ENCODE data around the gene RTTN. TPM values are rescaled to one million over a fixed set of nuclear protein-coding genes. Genes with fewer than 3 reads are reported as not detected.

Gene RTTN
- total and polyA plus RNA-seq, 9 of the 15 experiments (the other 6 are each of a cell fraction or from before 2014, with no cell fraction given): 3.1 to 18.3 (median 10.6) TPM

GRCh38 chr18:70110678-70111077, 94.8 kb downstream of the RTTN start (continued):
- TF ChIP-seq IRF1 (CRISPR knock-in tag; IDR thresholded peaks at IDR 0.05; ENCODE audit: borderline replicate concordance) (no peak), DDX20 (tag; IDR thresholded peaks at IDR 0.05; ENCODE audit: low read depth) (no peak)

- Histone ChIP-seq H3K79me2 (ENCODE audit: control insufficient read depth, insufficient read depth, low read length) (no peaks in the 10 kb centered on the region), H3K27ac (ENCODE audit: extremely low read depth, low read depth, low read length) (no peak overlapping the region), H3K4me1 (replicated peaks in 1 of 2; ENCODE audit: control insufficient read depth in 2 of 2, insufficient read depth in 2 of 2, low read length in 2 of 2) (no peaks in the 10 kb centered on the region), H3K4me3 (no peak overlapping the region), H3K9me1 (ENCODE audit: control insufficient read depth, insufficient read depth, low read length) (no peaks in the 10 kb centered on the region), H2AFZ (ENCODE audit: low read depth, low read length) (no peak overlapping the region), H3K4me2 (ENCODE audit: insufficient read depth, low read length) (no peak overlapping the region), H3K36me3 (ENCODE audit: control insufficient read depth, insufficient read depth, low read length) (peaks cover 5% of the 10 kb centered on the region; the same call in 1 of the 3 replicates), H3K9me3 (replicated peaks; ENCODE audit: control insufficient read depth, insufficient read depth, low read depth, low read length) (no peaks in the 10 kb centered on the region; the same call in 1 of the 2 replicates), H3K9ac (ENCODE audit: insufficient read depth in 1 of 2, low read depth in 2 of 2, low read length in 2 of 2) (no peak overlapping the region), H3K27me3 (ENCODE audit: control insufficient read depth in 2 of 2, insufficient read depth in 2 of 2, low read length in 2 of 2) (no peaks in the 10 kb centered on the region), H4K20me1 (replicated peaks; ENCODE audit: control insufficient read depth, insufficient read depth, low read length) (no peaks in the 10 kb centered on the region)
- FAIRE-seq (no peak), ATAC-seq (no peak), DNase-seq (ENCODE audit: extremely low read depth in 1 of 4, low spot score in 3 of 4) (no peak)
- no TSS peak for BruUV-seq (replicated peaks)
- WGBS (ENCODE audit: insufficient coverage, low coverage, missing lambda C conversion rate): 98% methylated on average over 6 of the region's 6 CpGs
- intact Hi-C loops (cut with micrococcal nuclease) (no loop called here), in situ Hi-C loops (cut with MboI) (no loop called here)
- ChIA-PET POLR2A (no interaction called here), CTCF (ENCODE audit: low intra/inter-chr PET ratio) (no interaction called here)
- TF ChIP-seq KHSRP (IDR thresholded peaks at IDR 0.05) (no peak), NFATC3 (IDR thresholded peaks at IDR 0.05) (no peak), NUFIP1 (IDR thresholded peaks at IDR 0.05; ENCODE audit: partially characterized antibody) (no peak), LEF1 (IDR thresholded peaks at IDR 0.05) (no peak), TEAD1 (CRISPR knock-in tag; IDR thresholded peaks at IDR 0.05) (no peak), ZBTB11 (CRISPR knock-in tag; IDR thresholded peaks at IDR 0.05) (no peak), ZNF518B (CRISPR knock-in tag; IDR thresholded peaks at IDR 0.05) (no peak), CREB1 (IDR thresholded peaks at IDR 0.05) (no peak), CREB1 (CRISPR knock-in tag; IDR thresholded peaks at IDR 0.05) (no peak), NELFE (IDR thresholded peaks at IDR 0.05; ENCODE audit: insufficient read depth, insufficient read length) (no peak), ZNF436 (CRISPR knock-in tag; IDR thresholded peaks at IDR 0.05) (no peak)
These were observed 98.4 kb downstream of the RTTN start for GRCh38 chr18:70107091-70107490.
